Breast epithelium (tissue), 3 donors: ENCODE data around the gene CUEDC2.
A peak's percentile ranks its signal among the peaks of the same experiment; 100 is the strongest.

Experiments used
- POLR2A ChIP-seq: fragments of 450-650 bp; IDR thresholded peaks from one replicate; pipeline ENCODE4 v1.6.1; 2016; ENCODE audit warnings: antibody characterized with exemption, mild to moderate bottlenecking, moderate library complexity
- POLR2AphosphoS5 ChIP-seq, 3 donors: sonication (generic); formaldehyde crosslinking; IDR thresholded peaks; one replicate each; pipeline ENCODE4 v1.6.1; 2017; ENCODE audit warnings: antibody characterized with exemption in 3 of 3
- TF ChIP-seq, protein P1 (sequence below), 3 donors: fragments of 450-650 bp; IDR thresholded peaks; one replicate each; pipeline ENCODE4 v1.5.1; 2016 to 2017; ENCODE audit warnings: antibody characterized with exemption in 3 of 3, mild to moderate bottlenecking in 3 of 3, moderate library complexity in 3 of 3

DNA sequence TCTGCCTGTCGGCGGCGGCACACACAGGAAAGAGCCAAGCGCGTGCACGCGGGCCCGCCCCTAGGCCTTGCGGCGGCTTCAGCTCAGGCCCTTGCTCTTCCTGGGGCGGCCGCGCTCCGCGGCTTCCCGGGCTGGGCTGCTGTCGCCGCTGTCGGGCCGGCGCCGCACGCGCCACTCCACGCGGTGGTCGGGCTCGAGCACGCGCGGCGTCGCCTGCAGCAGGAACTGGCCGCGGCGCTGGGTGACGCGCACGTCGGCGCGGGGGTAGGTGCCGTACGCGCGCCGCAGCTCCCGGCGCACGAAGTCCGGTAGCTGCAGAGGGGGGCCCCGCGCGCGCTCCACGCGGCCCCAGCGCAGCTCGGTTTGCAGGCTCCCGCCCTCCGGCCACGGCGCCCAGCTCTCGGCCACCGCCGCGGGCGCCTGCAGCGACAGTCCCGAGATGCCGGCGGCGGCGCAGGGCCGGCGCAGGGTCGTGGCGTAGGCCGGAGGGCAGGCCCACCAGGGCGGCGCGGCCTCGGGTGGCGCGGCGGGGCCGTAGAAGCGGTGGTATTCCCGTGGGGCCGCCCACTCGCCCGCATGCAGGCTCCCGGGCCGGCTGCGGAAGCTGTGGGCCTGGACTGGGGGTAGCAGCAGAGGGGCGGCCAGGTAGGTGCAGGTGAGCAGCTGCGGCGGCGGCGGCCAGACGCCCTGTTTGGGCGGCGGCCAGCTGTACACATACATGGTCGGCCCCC lies 18.2 kb upstream of the CUEDC2 start:
- TF ChIP-seq, protein P1, sequence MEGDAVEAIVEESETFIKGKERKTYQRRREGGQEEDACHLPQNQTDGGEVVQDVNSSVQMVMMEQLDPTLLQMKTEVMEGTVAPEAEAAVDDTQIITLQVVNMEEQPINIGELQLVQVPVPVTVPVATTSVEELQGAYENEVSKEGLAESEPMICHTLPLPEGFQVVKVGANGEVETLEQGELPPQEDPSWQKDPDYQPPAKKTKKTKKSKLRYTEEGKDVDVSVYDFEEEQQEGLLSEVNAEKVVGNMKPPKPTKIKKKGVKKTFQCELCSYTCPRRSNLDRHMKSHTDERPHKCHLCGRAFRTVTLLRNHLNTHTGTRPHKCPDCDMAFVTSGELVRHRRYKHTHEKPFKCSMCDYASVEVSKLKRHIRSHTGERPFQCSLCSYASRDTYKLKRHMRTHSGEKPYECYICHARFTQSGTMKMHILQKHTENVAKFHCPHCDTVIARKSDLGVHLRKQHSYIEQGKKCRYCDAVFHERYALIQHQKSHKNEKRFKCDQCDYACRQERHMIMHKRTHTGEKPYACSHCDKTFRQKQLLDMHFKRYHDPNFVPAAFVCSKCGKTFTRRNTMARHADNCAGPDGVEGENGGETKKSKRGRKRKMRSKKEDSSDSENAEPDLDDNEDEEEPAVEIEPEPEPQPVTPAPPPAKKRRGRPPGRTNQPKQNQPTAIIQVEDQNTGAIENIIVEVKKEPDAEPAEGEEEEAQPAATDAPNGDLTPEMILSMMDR (IDR thresholded peaks at IDR 0.05): peak in 1 of 3 donors; percentile 7
- TF ChIP-seq POLR2A: no peak
- TF ChIP-seq POLR2AphosphoS5 (IDR thresholded peaks at IDR 0.05): peak in 1 of 3 donors; percentile 16
